ENCODE data around the gene IFI16.

DNA sequence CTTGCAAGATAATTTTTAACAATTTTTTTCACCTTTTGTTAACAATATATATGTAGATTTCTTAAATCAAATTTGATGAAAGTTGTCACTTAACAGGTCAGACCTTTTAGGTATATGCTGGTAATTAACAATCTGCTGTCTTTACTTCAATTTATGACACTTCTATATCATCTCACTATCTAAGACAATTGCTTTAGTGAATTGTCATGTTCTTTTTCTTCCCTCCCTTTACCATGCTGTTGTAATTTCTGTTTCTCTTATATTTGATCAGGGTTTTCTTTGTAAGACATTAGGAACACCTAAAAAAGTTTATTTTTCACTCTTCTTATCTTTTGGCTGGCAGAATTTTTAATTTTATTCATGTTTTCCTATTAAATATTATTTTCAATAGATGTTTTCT, 2.0 kb downstream of the IFI16 start:
- TF ChIP-seq POLR2A (IDR thresholded peaks at IDR 0.05; ENCODE audit: low read depth, low read length) (no peak), HCFC1 (IDR thresholded peaks at IDR 0.05; ENCODE audit: low read length) (no peak), ATF7 (IDR thresholded peaks at IDR 0.05; ENCODE audit: low read depth) (no peak)
- TF ChIP-seq, protein P1, sequence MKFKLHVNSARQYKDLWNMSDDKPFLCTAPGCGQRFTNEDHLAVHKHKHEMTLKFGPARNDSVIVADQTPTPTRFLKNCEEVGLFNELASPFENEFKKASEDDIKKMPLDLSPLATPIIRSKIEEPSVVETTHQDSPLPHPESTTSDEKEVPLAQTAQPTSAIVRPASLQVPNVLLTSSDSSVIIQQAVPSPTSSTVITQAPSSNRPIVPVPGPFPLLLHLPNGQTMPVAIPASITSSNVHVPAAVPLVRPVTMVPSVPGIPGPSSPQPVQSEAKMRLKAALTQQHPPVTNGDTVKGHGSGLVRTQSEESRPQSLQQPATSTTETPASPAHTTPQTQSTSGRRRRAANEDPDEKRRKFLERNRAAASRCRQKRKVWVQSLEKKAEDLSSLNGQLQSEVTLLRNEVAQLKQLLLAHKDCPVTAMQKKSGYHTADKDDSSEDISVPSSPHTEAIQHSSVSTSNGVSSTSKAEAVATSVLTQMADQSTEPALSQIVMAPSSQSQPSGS (IDR thresholded peaks at IDR 0.05; ENCODE audit: low read length), result no peak
- TF ChIP-seq, protein P2, sequence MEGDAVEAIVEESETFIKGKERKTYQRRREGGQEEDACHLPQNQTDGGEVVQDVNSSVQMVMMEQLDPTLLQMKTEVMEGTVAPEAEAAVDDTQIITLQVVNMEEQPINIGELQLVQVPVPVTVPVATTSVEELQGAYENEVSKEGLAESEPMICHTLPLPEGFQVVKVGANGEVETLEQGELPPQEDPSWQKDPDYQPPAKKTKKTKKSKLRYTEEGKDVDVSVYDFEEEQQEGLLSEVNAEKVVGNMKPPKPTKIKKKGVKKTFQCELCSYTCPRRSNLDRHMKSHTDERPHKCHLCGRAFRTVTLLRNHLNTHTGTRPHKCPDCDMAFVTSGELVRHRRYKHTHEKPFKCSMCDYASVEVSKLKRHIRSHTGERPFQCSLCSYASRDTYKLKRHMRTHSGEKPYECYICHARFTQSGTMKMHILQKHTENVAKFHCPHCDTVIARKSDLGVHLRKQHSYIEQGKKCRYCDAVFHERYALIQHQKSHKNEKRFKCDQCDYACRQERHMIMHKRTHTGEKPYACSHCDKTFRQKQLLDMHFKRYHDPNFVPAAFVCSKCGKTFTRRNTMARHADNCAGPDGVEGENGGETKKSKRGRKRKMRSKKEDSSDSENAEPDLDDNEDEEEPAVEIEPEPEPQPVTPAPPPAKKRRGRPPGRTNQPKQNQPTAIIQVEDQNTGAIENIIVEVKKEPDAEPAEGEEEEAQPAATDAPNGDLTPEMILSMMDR (IDR thresholded peaks at IDR 0.05 in 2 of 3, conservative IDR thresholded peaks at IDR 0.05 in 1 of 3; ENCODE audit: control insufficient read depth in 2 of 3, extremely low read depth in 1 of 3, insufficient read depth in 1 of 3, low read depth in 3 of 3, low read length in 3 of 3), result no peak
- TF ChIP-seq, protein P3, sequence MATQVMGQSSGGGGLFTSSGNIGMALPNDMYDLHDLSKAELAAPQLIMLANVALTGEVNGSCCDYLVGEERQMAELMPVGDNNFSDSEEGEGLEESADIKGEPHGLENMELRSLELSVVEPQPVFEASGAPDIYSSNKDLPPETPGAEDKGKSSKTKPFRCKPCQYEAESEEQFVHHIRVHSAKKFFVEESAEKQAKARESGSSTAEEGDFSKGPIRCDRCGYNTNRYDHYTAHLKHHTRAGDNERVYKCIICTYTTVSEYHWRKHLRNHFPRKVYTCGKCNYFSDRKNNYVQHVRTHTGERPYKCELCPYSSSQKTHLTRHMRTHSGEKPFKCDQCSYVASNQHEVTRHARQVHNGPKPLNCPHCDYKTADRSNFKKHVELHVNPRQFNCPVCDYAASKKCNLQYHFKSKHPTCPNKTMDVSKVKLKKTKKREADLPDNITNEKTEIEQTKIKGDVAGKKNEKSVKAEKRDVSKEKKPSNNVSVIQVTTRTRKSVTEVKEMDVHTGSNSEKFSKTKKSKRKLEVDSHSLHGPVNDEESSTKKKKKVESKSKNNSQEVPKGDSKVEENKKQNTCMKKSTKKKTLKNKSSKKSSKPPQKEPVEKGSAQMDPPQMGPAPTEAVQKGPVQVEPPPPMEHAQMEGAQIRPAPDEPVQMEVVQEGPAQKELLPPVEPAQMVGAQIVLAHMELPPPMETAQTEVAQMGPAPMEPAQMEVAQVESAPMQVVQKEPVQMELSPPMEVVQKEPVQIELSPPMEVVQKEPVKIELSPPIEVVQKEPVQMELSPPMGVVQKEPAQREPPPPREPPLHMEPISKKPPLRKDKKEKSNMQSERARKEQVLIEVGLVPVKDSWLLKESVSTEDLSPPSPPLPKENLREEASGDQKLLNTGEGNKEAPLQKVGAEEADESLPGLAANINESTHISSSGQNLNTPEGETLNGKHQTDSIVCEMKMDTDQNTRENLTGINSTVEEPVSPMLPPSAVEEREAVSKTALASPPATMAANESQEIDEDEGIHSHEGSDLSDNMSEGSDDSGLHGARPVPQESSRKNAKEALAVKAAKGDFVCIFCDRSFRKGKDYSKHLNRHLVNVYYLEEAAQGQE (IDR thresholded peaks at IDR 0.05; ENCODE audit: low read depth, low read length), result no peak
- TF ChIP-seq, protein P4, sequence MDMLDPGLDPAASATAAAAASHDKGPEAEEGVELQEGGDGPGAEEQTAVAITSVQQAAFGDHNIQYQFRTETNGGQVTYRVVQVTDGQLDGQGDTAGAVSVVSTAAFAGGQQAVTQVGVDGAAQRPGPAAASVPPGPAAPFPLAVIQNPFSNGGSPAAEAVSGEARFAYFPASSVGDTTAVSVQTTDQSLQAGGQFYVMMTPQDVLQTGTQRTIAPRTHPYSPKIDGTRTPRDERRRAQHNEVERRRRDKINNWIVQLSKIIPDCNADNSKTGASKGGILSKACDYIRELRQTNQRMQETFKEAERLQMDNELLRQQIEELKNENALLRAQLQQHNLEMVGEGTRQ (IDR thresholded peaks at IDR 0.05; ENCODE audit: borderline replicate concordance, low read depth, low read length), result no peak
